ENCODE results near the gene CPN2. TPM values are rescaled to one million over a fixed set of nuclear protein-coding genes. Genes with fewer than 3 reads are reported as not detected.
A peak's percentile ranks its signal among the peaks of the same experiment; 100 is the strongest.

The CPN2 gene
- total RNA-seq, 1 donor from 2014 or later = not detected

DNA sequence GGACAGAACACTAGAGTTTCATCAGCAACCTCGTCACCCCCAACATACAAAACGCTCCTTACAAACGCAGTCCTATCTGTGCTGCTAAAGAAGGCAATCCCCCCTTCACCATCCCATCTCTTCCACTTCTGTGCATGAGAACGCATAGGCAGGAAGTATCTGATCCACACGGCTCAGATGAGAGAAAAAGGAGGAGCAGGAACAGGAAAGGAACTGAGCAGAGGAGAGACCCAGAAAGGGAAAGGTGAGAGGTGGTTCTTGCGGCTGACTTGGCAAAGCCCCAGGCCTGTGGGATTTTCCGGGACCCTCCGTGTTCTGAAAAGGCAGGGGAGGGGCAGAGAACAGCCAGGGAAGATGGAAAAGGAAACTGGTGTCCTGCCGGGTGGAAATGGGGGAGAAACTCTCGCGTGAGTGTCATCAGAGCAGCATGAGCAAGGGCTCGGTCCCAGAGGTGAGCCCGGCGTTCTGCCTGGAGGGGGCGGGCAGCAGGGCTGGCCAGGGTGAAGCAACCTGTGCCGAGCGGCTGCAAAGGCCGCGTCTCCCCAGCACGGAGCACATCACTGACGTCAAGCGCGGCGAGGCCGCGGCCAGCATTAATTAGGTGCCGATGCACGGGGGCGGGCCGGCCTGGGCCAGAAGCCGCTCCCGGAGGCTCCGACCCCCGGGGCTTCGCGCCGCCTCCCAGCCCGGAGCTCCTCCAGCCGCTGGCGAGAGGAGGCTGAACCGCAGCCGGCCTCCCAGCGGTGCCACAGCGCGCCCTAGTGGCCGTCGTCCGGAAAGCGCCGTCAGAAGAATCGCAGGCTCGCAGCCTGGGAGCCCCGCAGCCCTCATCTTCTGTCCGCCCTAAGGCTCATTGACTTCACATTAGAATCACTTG is 35.8 kb downstream of the CPN2 start:
- peak; percentile 76 for DNase-seq (ENCODE audit: low read depth)

DNA sequence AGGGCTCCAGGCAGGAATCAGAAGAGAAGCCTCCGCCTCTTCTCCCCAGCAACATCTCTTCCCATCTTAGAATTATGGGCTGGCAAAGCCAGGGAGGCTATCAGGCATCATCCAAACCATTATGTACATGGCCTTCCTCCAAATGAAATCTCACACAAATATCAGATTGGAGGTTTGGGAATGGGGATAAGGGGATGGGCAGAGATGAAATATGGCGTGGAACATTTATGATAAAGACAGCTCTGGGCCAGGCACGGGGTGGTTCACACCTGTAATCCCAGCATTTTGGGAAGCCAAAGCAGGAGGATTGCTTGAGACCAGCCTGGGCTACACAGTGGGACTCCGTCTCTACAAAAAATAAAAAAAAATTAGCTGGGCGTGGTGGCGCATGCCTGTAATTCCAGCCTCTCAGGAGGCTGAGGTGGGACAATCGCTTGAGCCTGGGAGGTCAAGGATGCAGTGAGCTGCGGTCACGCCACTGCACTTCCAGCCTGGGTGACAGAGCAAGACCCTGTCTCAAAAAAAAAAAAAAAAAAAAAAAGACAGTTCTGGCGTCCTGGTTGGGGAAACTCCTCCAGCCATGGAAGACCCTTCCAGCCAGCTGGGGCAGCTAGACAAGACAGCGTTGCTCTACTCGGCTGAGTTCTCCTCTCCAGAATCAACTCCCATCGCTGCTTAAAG is 36.6 kb downstream of the CPN2 start:
- DNase-seq (ENCODE audit: low read depth) = no peak

DNA sequence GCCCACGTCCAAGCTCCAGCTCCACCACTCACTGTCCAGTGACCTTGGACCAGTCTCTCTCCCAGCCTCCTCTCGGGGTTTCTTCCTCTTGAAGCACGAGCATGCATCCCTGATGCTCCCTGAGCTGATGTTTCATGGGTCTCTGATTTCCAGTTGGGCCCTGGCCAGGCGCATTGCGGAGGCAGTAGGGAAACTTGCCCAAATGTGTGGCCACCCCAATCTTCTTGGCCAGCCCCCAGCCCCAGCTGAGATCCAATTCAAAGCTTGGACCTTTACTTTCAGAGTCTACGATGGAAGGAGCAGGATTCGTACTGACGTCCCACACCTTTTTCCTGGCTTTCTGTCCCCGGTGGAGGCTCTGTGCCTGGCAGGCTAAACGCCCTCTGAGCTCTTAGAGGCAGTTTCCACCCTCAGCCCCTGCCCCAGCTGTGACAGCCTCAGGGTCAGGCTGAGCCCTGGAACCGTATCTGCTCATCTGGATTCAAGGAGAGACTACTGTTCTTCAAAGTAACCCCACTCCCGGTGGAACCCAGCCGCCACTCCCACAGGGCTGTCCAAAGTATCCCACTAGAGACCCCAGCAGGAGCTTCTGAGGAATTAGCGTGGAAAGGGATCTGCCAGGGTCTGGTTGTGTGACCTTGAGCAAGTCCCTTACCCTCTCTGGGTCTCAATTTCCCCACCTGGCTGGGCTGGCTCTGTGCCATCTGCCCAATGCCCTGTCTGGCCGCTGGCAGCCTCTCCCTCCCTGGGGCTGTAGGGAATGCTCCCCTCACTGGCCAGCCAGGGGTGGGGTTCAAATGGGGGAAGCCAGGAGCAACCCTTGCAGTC is 37.4 kb downstream of the CPN2 start:
- DNase-seq (ENCODE audit: low read depth) = no peak

DNA sequence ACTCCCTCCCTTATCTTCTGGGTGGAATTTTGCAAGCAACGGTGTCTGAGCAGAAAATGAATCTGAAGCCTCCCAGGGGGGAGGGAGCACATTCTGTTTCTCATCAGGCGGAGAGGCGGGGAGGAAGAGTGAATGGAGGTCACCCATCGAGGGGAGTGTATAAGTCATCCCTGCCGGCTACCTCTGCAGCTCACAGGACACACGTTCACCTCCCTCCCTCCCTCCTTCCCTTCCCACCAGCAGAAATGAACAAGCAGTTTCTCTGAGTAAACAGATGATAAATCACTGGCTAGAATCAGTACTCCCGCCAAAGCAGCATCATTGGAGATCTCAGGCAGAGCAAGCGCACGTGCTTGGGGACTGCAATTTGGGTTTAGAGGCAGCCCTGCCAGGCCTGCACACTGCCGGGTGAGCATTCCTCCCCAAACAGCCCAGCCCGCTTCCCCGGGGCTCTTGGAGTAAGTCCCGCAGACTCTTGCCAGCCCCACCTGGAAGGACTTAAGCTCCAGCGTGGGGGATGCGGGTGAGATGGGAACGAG is 38.3 kb downstream of the CPN2 start:
- DNase-seq (ENCODE audit: low read depth) = no peak

DNA sequence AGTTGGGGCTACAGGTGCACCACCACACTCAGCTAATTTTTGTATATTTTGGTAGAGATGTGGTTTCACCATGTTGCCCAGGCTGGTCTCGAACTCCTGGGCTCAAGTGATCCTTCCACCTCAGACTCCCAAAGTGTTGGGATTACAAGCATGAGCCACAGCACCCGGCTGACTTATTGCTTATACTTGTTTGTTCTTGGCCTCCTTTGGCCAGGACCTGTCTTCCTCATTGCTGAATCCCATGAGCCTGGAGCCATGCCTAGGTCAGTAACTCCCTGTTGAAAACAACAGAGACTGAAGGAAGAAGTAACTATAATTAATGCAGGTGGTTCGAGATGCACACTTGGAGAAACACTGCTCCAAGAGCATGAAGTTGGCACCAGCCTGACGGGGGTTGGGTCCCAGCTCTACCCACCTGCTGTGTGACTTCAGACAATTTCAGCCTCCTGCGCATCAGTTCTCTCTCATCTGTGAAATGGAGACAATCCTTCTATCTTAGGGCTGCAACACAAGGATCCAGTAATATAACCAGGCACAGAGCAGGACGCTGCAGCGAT is 38.9 kb downstream of the CPN2 start:
- DNase-seq (ENCODE audit: low read depth) = no peak

DNA sequence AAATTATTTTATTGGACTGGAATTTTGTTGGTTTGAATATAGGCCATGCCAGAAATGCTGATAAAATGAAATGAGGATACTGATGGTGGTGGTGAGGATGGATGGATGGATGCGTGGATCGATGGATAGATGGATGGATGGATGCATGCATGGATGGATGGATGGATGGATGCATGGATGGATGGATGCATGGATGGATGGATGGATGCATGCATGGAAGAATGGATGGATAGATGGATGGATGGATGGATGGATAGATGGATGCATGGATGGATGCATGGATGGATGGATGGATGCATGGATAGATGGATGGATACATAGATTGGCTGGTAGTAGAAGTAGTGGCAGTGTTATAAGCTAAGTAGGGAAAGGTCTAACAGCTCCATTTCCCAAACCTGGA is 40.1 kb downstream of the CPN2 start:
- DNase-seq (ENCODE audit: low read depth) = no peak

DNA sequence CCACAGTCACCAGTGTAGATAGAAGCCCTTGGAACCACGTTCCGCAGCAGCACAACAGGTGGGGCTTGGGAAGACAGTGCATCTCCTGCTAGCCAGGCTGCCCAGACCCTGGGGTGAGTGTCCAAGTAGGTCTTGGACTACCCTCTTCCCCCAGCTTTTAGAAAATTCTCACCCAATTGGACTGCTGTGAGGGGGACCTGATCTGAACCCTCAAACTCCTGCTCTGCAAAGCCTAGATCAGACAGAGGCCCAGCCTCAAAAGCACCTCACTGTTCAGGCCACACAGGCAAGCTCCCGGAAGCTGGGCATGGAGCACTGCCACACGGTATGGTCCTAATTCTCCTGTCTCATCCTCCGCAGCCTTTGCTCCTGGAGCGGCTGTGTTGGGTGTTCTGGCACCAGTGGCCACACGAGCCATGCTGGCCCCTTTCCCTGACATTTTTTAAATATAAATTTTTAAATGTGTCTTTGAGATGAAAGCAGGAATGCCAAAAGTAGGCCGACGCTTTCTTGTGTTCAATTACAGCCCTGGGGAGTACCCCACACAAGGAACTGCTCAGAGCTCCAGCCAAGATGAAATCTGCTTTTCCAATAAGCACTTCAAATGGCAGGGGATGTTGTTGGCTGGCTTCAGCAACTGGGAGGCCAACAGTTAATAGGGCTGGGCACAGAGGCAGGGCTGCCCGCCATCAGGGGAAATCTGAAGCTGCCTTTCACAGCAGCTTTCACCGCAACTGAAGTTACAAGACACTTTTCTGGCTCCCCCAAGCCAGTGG is 40.9 kb downstream of the CPN2 start:
- no peak for DNase-seq (ENCODE audit: low read depth)

DNA sequence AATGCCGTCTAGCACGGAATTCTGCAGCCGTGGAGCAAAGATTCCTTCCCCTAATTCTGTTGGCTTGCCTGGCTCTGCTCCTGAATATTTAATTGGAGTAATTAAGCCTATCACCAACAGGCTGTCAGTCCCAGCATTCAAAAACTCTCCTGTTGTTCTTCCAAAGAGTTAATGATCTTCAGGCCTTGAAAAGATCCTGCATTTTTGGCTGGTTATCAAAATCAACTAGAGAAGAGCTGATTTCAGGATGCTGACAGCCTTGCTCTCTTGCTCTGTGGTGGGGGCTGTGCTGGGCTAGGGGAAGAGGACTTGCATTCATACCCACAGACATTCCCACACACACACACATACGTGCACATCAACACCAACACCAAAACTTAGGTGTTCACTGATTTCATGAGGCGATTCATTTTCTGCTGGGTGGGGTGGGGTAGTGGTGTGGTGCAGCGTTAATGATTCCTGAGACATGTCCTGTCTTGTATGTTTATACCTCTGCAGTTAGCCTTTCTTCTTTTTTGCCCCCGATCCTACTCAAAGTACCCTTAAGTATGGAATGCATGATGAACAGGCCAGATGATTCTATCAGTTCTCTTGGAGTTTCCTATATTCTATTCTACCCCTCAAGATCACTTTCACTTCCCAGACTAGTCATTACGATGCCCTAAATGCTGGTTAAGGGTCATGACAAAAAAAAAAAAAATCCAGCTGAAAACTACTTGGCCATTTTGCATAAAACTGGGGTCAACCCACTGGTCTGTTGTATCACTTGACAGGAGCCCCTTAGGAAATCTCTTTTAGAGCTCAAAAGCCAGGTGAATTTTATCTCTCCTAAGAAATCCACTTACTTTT is 42.3 kb downstream of the CPN2 start:
- no peak for DNase-seq (ENCODE audit: low read depth)

DNA sequence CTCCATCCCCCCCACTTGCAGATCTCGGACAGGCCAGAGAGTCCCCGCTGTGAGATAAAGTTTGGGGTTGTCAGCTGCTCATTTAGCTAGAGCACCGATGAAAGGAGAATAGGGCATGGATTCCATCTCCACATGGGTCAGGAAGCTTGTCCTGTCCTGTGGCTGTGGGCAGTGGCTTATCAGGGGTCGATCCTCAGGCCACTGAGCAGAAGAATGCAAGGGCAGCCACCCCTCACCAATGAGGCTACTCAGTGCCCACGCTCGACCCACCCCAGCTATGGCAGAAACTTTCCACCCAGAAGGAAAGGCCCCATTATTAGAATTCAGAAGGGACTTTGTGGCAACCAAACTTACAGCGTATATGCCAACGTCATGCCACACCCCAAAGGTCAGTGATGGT is 43.3 kb downstream of the CPN2 start:
- DNase-seq (ENCODE audit: low read depth) = no peak

DNA sequence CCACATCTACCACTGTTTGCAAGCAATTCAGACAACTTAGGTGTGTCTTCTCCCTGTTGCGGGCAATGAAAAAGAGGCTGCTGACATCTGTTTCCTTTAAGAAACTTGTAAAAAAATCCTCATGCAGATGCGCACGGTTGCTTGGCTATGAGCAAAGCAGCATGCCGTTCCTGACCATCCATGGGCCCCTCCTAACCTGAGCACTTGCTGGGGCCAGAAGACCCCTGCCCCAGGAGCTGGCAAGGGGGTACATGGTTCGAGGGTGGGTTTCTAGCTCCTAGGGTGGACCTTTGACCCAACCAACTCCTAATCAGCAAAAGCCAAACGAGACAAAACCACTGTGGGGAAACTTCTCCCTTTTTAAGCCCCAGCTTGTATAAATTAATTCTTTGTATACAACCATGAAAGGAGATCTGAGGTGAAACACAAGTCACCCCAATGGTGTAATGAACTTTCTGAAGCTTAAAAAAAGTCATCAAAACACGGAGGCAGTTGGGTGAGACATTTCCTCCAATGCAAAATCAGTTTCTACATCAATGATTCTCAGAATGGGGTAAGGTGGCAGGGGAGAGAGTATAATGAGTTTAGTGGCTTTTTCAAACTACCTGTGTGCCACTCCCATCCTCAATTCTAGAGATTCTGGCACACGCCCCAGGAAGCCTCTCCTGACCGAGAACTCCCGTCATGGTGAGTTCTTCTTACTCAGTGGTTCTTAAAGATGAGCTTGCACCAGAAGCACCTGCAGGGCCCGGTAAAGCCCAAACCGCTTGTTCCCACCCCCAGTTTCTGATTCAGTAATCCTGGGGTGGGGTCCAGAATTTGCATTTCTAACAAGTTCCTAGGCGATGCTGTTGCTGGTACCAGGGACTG is 44.1 kb downstream of the CPN2 start:
- no peak for DNase-seq (ENCODE audit: low read depth)

DNA sequence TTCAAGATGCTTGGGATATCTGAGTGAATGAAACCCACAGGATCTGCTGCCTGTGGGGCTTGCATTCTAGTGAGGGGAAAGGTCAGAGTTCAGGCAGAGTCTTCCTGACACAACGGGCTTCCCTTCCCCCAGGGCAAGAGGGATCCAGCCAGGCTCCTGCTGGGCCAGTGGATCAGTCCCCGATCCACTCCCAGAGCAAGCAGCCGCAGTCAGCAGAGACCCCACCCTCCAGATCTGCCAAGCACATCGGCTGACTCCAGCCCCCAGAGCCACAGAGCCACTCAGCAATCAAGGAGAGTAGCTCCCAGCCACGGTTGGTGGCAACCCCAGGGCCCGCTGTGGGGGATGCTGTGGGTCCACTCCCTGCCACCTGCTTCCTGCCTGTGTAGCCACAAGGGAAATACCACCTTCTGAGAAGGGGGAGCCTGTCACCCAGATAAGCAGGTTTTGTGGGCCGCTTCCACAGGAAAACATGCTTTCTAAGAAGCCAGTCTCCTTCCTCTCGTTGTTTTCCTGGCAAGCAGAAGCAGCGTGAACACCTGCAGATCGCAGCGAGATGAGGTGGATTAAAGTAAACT is 44.9 kb downstream of the CPN2 start:
- DNase-seq (ENCODE audit: low read depth) = no peak

DNA sequence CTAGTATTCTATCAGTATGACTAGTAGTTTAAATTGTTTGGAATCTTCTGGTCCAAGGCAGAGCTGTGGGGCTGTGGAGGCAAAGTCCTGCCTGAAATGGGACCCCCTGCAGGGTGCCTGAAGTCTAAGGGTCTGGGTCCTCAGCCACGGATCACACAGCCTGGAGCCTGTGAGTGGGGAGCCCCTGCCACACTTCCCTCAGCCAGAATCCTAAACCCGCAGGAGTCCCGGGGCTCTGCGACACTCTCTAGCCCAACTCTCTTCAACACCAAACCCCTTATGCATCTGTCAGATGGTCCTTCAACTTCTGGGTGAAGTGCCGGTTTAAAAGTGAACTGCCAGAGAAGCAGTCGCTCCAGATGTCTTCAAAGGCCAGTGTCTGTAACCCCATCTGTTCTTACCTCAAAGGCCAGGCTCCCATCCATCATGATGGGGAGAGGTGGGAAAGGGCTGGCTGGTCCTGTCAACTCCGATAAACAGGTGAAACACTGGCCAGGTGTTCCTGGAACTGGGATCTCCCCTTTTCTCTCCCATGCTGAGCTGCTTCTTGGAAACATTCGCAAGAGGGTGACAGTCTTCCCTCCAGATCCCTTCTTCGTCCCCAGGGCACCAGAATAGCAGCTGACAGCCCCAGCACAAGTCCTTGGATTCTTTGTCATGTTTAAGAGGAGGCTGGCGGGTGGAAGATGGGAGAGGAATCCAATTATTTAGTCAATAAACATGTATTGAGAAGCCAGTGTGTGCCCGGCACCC is 45.6 kb downstream of the CPN2 start:
- DNase-seq (ENCODE audit: low read depth) = no peak

DNA sequence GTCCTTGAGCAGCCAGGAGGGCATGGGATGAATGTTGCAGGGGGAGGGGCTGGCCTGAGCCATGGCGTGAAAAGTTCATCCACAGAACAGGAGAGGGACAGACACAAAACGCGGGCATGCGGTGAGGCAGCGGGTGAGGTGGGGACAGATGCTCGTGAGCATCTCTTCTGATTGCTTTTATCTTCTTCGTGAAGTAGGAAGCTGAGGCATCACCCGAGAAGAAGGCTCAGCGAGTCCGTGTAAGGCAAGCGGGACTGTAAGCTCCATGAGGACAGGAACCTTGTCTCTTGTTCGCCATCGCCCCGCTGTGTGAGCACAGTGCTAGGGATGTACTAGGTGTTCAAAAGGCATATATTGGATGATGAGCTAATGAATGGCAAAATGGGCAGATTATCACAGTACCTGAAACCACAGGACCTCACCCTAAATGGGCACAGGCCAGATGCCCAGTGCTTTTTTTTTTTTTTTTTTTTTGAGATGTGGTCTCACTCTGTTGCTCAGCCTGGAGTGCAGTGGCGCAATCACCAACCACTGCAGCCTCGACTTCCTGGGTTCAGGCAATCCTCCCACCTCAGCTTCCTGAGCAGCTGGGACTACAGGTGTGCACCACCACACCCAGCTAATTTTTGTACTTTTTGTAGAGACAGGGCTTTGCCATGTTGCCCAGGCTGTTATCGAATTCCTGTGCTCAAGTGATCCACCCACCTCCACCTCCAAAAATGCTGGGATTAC is 46.8 kb downstream of the CPN2 start:
- no peak for DNase-seq (ENCODE audit: low read depth)

DNA sequence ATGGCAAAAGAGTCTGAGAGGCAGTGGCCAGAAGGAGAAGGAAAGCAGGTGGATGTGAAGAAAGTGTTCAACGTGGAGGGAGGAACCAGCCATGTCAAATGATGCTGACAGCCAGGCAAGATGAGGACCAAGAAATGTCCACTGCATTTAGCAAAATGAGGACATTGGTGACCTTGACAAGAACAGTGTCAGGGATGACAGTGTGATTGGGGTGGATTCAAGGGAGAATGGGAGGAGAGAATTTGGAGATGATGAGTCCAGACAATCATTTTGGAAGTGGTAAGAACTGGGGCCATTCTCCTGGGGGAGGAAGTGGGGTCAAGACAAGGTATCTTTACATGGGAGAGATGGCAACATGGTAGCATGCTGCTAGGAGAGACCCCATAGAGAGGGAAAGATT is 47.4 kb downstream of the CPN2 start:
- DNase-seq (ENCODE audit: low read depth) = no peak

DNA sequence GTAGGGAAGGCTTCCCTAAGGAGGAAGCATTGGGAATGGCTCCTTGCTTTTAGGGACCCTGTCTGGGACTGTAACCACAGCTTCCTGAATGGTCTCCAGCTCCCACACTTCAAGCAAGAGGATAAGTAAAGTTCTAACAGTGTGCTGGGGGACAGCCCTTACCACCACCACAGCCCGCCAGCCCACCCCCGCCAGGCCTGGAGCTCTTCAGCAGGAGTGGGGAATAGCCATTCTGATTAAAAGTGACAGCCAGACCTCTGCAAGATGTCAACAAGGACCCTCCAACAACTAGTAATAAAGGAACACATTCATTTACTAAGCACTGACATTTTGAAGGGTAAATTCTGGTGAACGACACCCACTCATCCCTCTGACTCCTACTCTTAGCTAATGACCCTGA is 49.4 kb downstream of the CPN2 start:
- DNase-seq (ENCODE audit: low read depth) = no peak

DNA sequence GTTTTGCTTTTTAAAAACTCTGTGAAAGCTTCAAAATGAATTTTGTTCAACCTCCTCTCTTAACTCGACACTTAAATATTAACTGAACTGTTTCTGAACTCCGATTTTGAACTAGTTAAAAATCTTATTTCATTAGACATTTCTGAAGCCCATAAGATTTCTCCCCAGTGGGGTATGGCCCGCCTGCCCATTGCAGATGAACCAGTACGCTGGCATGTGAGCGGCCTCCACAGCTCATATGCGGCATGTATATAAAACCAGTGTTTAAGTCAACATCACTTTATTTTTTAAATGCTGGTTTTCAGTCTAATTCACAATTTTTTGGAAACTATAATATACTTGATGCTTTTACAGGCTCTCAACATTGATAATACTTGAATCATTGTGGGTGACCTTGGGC is 50.2 kb downstream of the CPN2 start:
- no peak for DNase-seq (ENCODE audit: low read depth)

DNA sequence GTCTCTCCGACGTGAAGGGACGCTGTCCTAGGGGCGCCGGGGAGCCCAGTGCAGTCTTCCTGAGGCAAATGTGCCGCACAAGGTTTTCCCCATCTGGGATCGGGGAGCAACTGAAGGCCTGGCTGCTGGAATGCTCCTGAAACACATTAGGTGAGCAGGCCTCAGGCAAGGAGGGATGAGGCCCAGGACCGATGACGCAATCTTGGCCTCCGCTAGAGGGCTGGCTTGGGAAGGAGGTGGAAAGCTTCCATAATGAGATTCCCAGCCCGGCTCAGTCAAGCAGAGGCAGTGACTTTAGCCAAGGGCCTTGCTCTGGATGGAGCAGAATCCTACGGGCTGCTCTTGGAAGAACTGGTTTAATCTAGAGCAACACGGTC is 50.8 kb downstream of the CPN2 start:
- no peak for DNase-seq (ENCODE audit: low read depth)

Measured in myocyte (in vitro differentiated cells).